Measurements from ENCODE around the gene LRP10. TPM values are rescaled to one million over a fixed set of nuclear protein-coding genes. Genes with fewer than 3 reads are reported as not detected.
"Not testable (repeated sequence)": the region's sequence is repeated elsewhere in the genome, so short reads cannot be mapped to it uniquely, and the experiment has no call there.

Gene LRP10
- total and polyA plus RNA-seq, 2 of the 8 experiments (the other 6 are each of a cell fraction or from before 2014, with no cell fraction given), result 12.4 to 15.6 TPM

DNA sequence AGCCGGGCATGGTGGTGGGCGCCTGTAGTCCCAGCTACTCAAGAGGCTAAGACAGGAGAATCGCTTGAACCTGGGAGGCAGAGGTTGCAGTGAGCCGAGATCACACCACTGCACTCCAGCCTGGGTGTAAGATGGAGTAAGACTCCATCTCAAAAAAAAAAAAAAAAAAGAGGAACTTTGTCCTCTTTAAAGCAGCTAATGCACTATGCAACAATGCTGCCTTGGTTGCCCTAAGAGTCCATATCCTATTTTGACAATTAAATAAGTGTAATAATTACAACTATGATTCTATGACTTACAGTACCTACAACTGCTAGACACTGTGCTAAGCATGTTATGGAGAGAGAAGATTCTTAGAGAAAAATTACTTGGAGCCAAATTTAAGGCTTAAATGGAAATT, 43.3 kb downstream of the LRP10 start:
- H3K4me3 ChIP-seq (ENCODE audit: extremely low read depth in 1 of 4, insufficient read depth in 2 of 4, low read depth in 3 of 4, low read length in 4 of 4); H3K9ac ChIP-seq (replicated peaks in 1 of 4; ENCODE audit: extremely low read depth in 1 of 4, low read depth in 3 of 4, low read length in 3 of 4); H2AK5ac ChIP-seq (ENCODE audit: low read depth, low read length); H3K4me1 ChIP-seq (replicated peaks in 1 of 4; ENCODE audit: control insufficient read depth in 3 of 4, insufficient read depth in 4 of 4, low read length in 3 of 4); H2AFZ ChIP-seq (ENCODE audit: low read length); H3K27ac ChIP-seq (ENCODE audit: low read depth, low read length); H3K36me3 ChIP-seq (ENCODE audit: control insufficient read depth in 2 of 4, insufficient read depth in 4 of 4, low read length in 3 of 4); H4K8ac ChIP-seq (ENCODE audit: extremely low read depth, insufficient read depth, low read length); H2BK15ac ChIP-seq (ENCODE audit: low read length); H4K5ac ChIP-seq (ENCODE audit: insufficient read length, low read depth, low read length); H3K9me3 ChIP-seq (ENCODE audit: insufficient read depth in 2 of 2, low read depth in 1 of 2, low read length in 1 of 2); H3K27me3 ChIP-seq (replicated peaks in 1 of 4; ENCODE audit: control insufficient read depth in 3 of 4, extremely low read depth in 1 of 4, insufficient read depth in 3 of 4, low read length in 3 of 4); H3K23me2 ChIP-seq (ENCODE audit: low read depth, low read length); H3K56ac ChIP-seq (replicated peaks; ENCODE audit: insufficient read length, low read depth, low read length); H3K23ac ChIP-seq (ENCODE audit: insufficient read length); H3K18ac ChIP-seq (ENCODE audit: extremely low read depth, low read length); H4K91ac ChIP-seq (replicated peaks; ENCODE audit: insufficient read length, low read length); H2BK20ac ChIP-seq (ENCODE audit: low read length); H4K20me1 ChIP-seq (replicated peaks in 1 of 2; ENCODE audit: control insufficient read depth in 1 of 2, insufficient read depth in 2 of 2, low read length in 2 of 2); H3K4me2 ChIP-seq (ENCODE audit: insufficient read depth in 1 of 2, low read depth in 2 of 2, low read length in 2 of 2); H2BK12ac ChIP-seq (ENCODE audit: low read depth, low read length); FAIRE-seq; H2BK120ac ChIP-seq (replicated peaks; ENCODE audit: low read depth, low read length); DNase-seq (ENCODE audit: low read depth in 1 of 2, low spot score in 2 of 2); H3K79me1 ChIP-seq (ENCODE audit: low read depth, low read length); H3K4ac ChIP-seq (replicated peaks; ENCODE audit: insufficient read length, low read depth, low read length); H3K14ac ChIP-seq (ENCODE audit: insufficient read length); H2BK5ac ChIP-seq (ENCODE audit: low read depth, low read length): not testable (repeated sequence)
- peaks cover 2 to 31% of the 10 kb centered on the region in 2 experiments; a peak in 2 of 4 replicates for H3K79me2 ChIP-seq (ENCODE audit: control insufficient read depth in 1 of 2, insufficient read depth in 2 of 2, low read length in 2 of 2)
- WGBS, 2 experiments (ENCODE audit: extremely low coverage in 1 of 2, insufficient coverage in 1 of 2, insufficient read length in 1 of 2, insufficient replicate concordance in 2 of 2, low coverage in 1 of 2, low lambda C conversion rate in 2 of 2, missing lambda C conversion rate in 1 of 2), result 100% methylated on average over 2 of the region's 4 CpGs; no CpG with 5 or more reads in 1 of the 2 experiments
- ChIA-PET POLR2A (ENCODE audit: partially characterized antibody) (interaction anchor here (1.0 to 2.4 kb wide), 3 partner anchors 13 to 93 kb away, joined by 3 to 7 read pairs (median 3); no protein-coding TSS in a partner anchor), CTCF (ENCODE audit: partially characterized antibody) (interaction anchor here (1.0 to 5.0 kb wide), 2 partner anchors 14 to 19 kb away, joined by 3 to 40 read pairs; no protein-coding TSS in a partner anchor)
